ENCODE results near the gene MAP2K2. TPM values are rescaled to one million over a fixed set of nuclear protein-coding genes. Genes with fewer than 3 reads are reported as not detected.

MAP2K2 gene
- total and polyA plus RNA-seq, 2 donors: 98.4 to 144 TPM

GRCh38 chr19:4057931-4058692 is 65.8 kb downstream of the MAP2K2 start:
- peaks cover 50 to 62% of the 10 kb centered on the region in 2 donors for H3K36me3 ChIP-seq (ENCODE audit: control insufficient read depth in 2 of 2, insufficient read depth in 2 of 2, low read length in 1 of 2)
- peak overlapping the region; percentile 17 to 83 for H3K27ac ChIP-seq (ENCODE audit: low read depth in 1 of 2, low read length in 1 of 2)
- WGBS: 87% methylated on average over 22 of the region's 22 CpGs
- no peaks in the 10 kb centered on the region for H3K27me3 ChIP-seq (ENCODE audit: control insufficient read depth in 2 of 2, insufficient read depth in 1 of 2, low read length in 1 of 2)
- no peak overlapping the region for H3K4me3 ChIP-seq (ENCODE audit: low read length in 2 of 2)
- H3K9me3 ChIP-seq (ENCODE audit: control insufficient read depth in 2 of 2, insufficient read depth in 1 of 2, low read length in 1 of 2): no peaks in the 10 kb centered on the region
- peaks cover 2 to 25% of the 10 kb centered on the region in 2 donors for H3K4me1 ChIP-seq (ENCODE audit: control insufficient read depth in 2 of 2, insufficient read depth in 2 of 2, low read length in 2 of 2)
- DNase-seq (ENCODE audit: low read depth in 6 of 9, low spot score in 9 of 9): no peak

GRCh38 chr19:4055209-4055552 is 68.7 kb downstream of the MAP2K2 start:
- Histone ChIP-seq H3K9me3 (ENCODE audit: control insufficient read depth in 2 of 2, insufficient read depth in 1 of 2, low read length in 1 of 2) (no peaks in the 10 kb centered on the region), H3K36me3 (ENCODE audit: control insufficient read depth in 2 of 2, insufficient read depth in 2 of 2, low read length in 1 of 2) (peaks cover 49 to 75% of the 10 kb centered on the region in 2 donors), H3K27ac (ENCODE audit: low read depth in 1 of 2, low read length in 1 of 2) (peak overlapping the region in 1 of 2 donors; percentile 40), H3K27me3 (ENCODE audit: control insufficient read depth in 2 of 2, insufficient read depth in 1 of 2, low read length in 1 of 2) (no peaks in the 10 kb centered on the region), H3K4me1 (ENCODE audit: control insufficient read depth in 2 of 2, insufficient read depth in 2 of 2, low read length in 2 of 2) (peaks cover 0 to 12% of the 10 kb centered on the region in 2 donors), H3K4me3 (ENCODE audit: low read length in 2 of 2) (no peak overlapping the region)
- no peak for DNase-seq (ENCODE audit: low read depth in 6 of 9, low spot score in 9 of 9)
- 98% methylated on average over 20 of the region's 20 CpGs for WGBS

GRCh38 chr19:4054441-4055208 is 69.3 kb downstream of the MAP2K2 start:
- H3K27ac ChIP-seq (ENCODE audit: low read depth in 1 of 2, low read length in 1 of 2): no peak overlapping the region
- H3K4me1 ChIP-seq (ENCODE audit: control insufficient read depth in 2 of 2, insufficient read depth in 2 of 2, low read length in 2 of 2): peaks cover 0 to 12% of the 10 kb centered on the region in 2 donors
- DNase-seq (ENCODE audit: low read depth in 6 of 9, low spot score in 9 of 9): no peak

GRCh38 chr19:4053423-4054324 is 70.2 kb downstream of the MAP2K2 start:
- Histone ChIP-seq H3K4me3 (ENCODE audit: low read length in 2 of 2) (no peak overlapping the region), H3K27me3 (ENCODE audit: control insufficient read depth in 2 of 2, insufficient read depth in 1 of 2, low read length in 1 of 2) (no peaks in the 10 kb centered on the region), H3K4me1 (ENCODE audit: control insufficient read depth in 2 of 2, insufficient read depth in 2 of 2, low read length in 2 of 2) (peaks cover 0 to 6% of the 10 kb centered on the region in 2 donors), H3K36me3 (ENCODE audit: control insufficient read depth in 2 of 2, insufficient read depth in 2 of 2, low read length in 1 of 2) (peaks cover 54 to 87% of the 10 kb centered on the region in 2 donors), H3K9me3 (ENCODE audit: control insufficient read depth in 2 of 2, insufficient read depth in 1 of 2, low read length in 1 of 2) (no peaks in the 10 kb centered on the region), H3K27ac (ENCODE audit: low read depth in 1 of 2, low read length in 1 of 2) (no peak overlapping the region)
- 96% methylated on average over 82 of the region's 82 CpGs for WGBS
- no peak for DNase-seq (ENCODE audit: low read depth in 6 of 9, low spot score in 9 of 9)

More at GRCh38 chr19:4054441-4055208, 69.3 kb downstream of the MAP2K2 start:
- 98% methylated on average over 91 of the region's 91 CpGs for WGBS
- no peak overlapping the region for H3K4me3 ChIP-seq (ENCODE audit: low read length in 2 of 2)
- H3K27me3 ChIP-seq (ENCODE audit: control insufficient read depth in 2 of 2, insufficient read depth in 1 of 2, low read length in 1 of 2): no peaks in the 10 kb centered on the region
- peaks cover 45 to 81% of the 10 kb centered on the region in 2 donors for H3K36me3 ChIP-seq (ENCODE audit: control insufficient read depth in 2 of 2, insufficient read depth in 2 of 2, low read length in 1 of 2)
- no peaks in the 10 kb centered on the region for H3K9me3 ChIP-seq (ENCODE audit: control insufficient read depth in 2 of 2, insufficient read depth in 1 of 2, low read length in 1 of 2)

GRCh38 chr19:4052993-4053422 is 70.9 kb downstream of the MAP2K2 start:
- H3K36me3 ChIP-seq (ENCODE audit: control insufficient read depth in 2 of 2, insufficient read depth in 2 of 2, low read length in 1 of 2): peaks cover 60 to 87% of the 10 kb centered on the region in 2 donors
- H3K27me3 ChIP-seq (ENCODE audit: control insufficient read depth in 2 of 2, insufficient read depth in 1 of 2, low read length in 1 of 2): no peaks in the 10 kb centered on the region
- H3K9me3 ChIP-seq (ENCODE audit: control insufficient read depth in 2 of 2, insufficient read depth in 1 of 2, low read length in 1 of 2): peaks cover 0 to 5% of the 10 kb centered on the region in 2 donors
- WGBS: 89% methylated on average over 13 of the region's 13 CpGs
- H3K4me3 ChIP-seq (ENCODE audit: low read length in 2 of 2): no peak overlapping the region
- H3K4me1 ChIP-seq (ENCODE audit: control insufficient read depth in 2 of 2, insufficient read depth in 2 of 2, low read length in 2 of 2): peaks cover 0 to 2% of the 10 kb centered on the region in 2 donors
- DNase-seq (ENCODE audit: low read depth in 6 of 9, low spot score in 9 of 9): no peak
- H3K27ac ChIP-seq (ENCODE audit: low read depth in 1 of 2, low read length in 1 of 2): no peak overlapping the region

- 93% methylated on average over 27 of the region's 27 CpGs for WGBS
- Histone ChIP-seq H3K27me3 (ENCODE audit: control insufficient read depth in 2 of 2, insufficient read depth in 1 of 2, low read length in 1 of 2) (no peaks in the 10 kb centered on the region), H3K9me3 (ENCODE audit: control insufficient read depth in 2 of 2, insufficient read depth in 1 of 2, low read length in 1 of 2) (peaks cover 0 to 6% of the 10 kb centered on the region in 2 donors), H3K36me3 (ENCODE audit: control insufficient read depth in 2 of 2, insufficient read depth in 2 of 2, low read length in 1 of 2) (peaks cover 62 to 88% of the 10 kb centered on the region in 2 donors), H3K4me1 (ENCODE audit: control insufficient read depth in 2 of 2, insufficient read depth in 2 of 2, low read length in 2 of 2) (peaks cover 0 to 2% of the 10 kb centered on the region in 2 donors), H3K27ac (ENCODE audit: low read depth in 1 of 2, low read length in 1 of 2) (peak overlapping the region in 1 of 2 donors; percentile 31), H3K4me3 (ENCODE audit: low read length in 2 of 2) (no peak overlapping the region)
- no peak for DNase-seq (ENCODE audit: low read depth in 6 of 9, low spot score in 9 of 9)
Observed at GRCh38 chr19:4052114-4052992, 71.6 kb downstream of the MAP2K2 start.

- 96% methylated on average over 15 of the region's 15 CpGs for WGBS
- peaks cover 0 to 2% of the 10 kb centered on the region in 2 donors for H3K4me1 ChIP-seq (ENCODE audit: control insufficient read depth in 2 of 2, insufficient read depth in 2 of 2, low read length in 2 of 2)
- no peaks in the 10 kb centered on the region for H3K27me3 ChIP-seq (ENCODE audit: control insufficient read depth in 2 of 2, insufficient read depth in 1 of 2, low read length in 1 of 2)
- no peak overlapping the region for H3K4me3 ChIP-seq (ENCODE audit: low read length in 2 of 2)
- H3K27ac ChIP-seq (ENCODE audit: low read depth in 1 of 2, low read length in 1 of 2): no peak overlapping the region
- H3K36me3 ChIP-seq (ENCODE audit: control insufficient read depth in 2 of 2, insufficient read depth in 2 of 2, low read length in 1 of 2): peaks cover 68 to 92% of the 10 kb centered on the region in 2 donors
- peaks cover 0 to 6% of the 10 kb centered on the region in 2 donors for H3K9me3 ChIP-seq (ENCODE audit: control insufficient read depth in 2 of 2, insufficient read depth in 1 of 2, low read length in 1 of 2)
- no peak for DNase-seq (ENCODE audit: low read depth in 6 of 9, low spot score in 9 of 9)
Observed at GRCh38 chr19:4051175-4052101, 72.5 kb downstream of the MAP2K2 start.
